Measurements from ENCODE around the gene SRI.
"Not testable (repeated sequence)": the region's sequence is repeated elsewhere in the genome, so short reads cannot be mapped to it uniquely, and the experiment has no call there.

SRI gene

GRCh38 chr7:88172842-88173241, 47.0 kb downstream of the SRI start:
- no peak for DNase-seq

- DNase-seq: no peak
Observed at GRCh38 chr7:88169717-88170320, 50.0 kb downstream of the SRI start.

- DNase-seq: no peak
Observed at GRCh38 chr7:88167721-88168120, 52.1 kb downstream of the SRI start.

GRCh38 chr7:88167223-88167622, 52.6 kb downstream of the SRI start:
- peak; percentile 68 for DNase-seq

- no peak for DNase-seq
Observed at GRCh38 chr7:88165697-88166096, 54.1 kb downstream of the SRI start.

- not testable (repeated sequence) for DNase-seq
Observed at GRCh38 chr7:88159741-88160140, 60.1 kb downstream of the SRI start.

GRCh38 chr7:88156356-88156755, 63.5 kb downstream of the SRI start:
- DNase-seq: no peak

- DNase-seq: no peak
Observed at GRCh38 chr7:88155756-88156155, 64.1 kb downstream of the SRI start.
